Measurements from ENCODE around the gene LCE5A.

- TF ChIP-seq MAX (IDR thresholded peaks at IDR 0.05; ENCODE audit: insufficient read depth, insufficient read length), result no peak
- no peak for TF ChIP-seq POLR2A (IDR thresholded peaks at IDR 0.05; ENCODE audit: low read depth, low read length)
- TF ChIP-seq, protein P1, sequence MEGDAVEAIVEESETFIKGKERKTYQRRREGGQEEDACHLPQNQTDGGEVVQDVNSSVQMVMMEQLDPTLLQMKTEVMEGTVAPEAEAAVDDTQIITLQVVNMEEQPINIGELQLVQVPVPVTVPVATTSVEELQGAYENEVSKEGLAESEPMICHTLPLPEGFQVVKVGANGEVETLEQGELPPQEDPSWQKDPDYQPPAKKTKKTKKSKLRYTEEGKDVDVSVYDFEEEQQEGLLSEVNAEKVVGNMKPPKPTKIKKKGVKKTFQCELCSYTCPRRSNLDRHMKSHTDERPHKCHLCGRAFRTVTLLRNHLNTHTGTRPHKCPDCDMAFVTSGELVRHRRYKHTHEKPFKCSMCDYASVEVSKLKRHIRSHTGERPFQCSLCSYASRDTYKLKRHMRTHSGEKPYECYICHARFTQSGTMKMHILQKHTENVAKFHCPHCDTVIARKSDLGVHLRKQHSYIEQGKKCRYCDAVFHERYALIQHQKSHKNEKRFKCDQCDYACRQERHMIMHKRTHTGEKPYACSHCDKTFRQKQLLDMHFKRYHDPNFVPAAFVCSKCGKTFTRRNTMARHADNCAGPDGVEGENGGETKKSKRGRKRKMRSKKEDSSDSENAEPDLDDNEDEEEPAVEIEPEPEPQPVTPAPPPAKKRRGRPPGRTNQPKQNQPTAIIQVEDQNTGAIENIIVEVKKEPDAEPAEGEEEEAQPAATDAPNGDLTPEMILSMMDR (IDR thresholded peaks at IDR 0.05; ENCODE audit: extremely low read depth in 1 of 2, insufficient read depth in 1 of 2, low read depth in 1 of 2, low read length in 2 of 2), result no peak
- TF ChIP-seq EZH2 (IDR thresholded peaks at IDR 0.05; ENCODE audit: borderline replicate concordance, low read depth, low read length, severe bottlenecking), result no peak
- no peak for TF ChIP-seq MYC (IDR thresholded peaks at IDR 0.05; ENCODE audit: low read depth, low read length)
- TF ChIP-seq POLR2AphosphoS5 (IDR thresholded peaks at IDR 0.05; ENCODE audit: insufficient read depth, low read depth, low read length), result no peak
- TF ChIP-seq JUN (IDR thresholded peaks at IDR 0.05; ENCODE audit: borderline replicate concordance, insufficient read depth, insufficient read length, low read depth), result no peak
- TF ChIP-seq FOS (IDR thresholded peaks at IDR 0.05; ENCODE audit: borderline replicate concordance, insufficient read depth, low read length), result no peak
- no peak for TF ChIP-seq GATA2 (IDR thresholded peaks at IDR 0.05; ENCODE audit: insufficient read depth, insufficient read length, low read depth, low read length)
Observed at GRCh38 chr1:152516082-152516481, 5.5 kb downstream of the LCE5A start.
